Activated CD8-positive, alpha-beta memory T cell treated with anti-CD3 and anti-CD28 coated beads, Interleukin-2, amount 50 U/mL, for 4 hours (primary cell): ENCODE data around the gene CMIP.
"Not testable (repeated sequence)": the region's sequence is repeated elsewhere in the genome, so short reads cannot be mapped to it uniquely, and the experiment has no call there.

Experiments
- DNase-seq: peaks from one replicate; pipeline ENCODE4 v3.0.0-alpha.2; 2020

The CMIP gene

DNA sequence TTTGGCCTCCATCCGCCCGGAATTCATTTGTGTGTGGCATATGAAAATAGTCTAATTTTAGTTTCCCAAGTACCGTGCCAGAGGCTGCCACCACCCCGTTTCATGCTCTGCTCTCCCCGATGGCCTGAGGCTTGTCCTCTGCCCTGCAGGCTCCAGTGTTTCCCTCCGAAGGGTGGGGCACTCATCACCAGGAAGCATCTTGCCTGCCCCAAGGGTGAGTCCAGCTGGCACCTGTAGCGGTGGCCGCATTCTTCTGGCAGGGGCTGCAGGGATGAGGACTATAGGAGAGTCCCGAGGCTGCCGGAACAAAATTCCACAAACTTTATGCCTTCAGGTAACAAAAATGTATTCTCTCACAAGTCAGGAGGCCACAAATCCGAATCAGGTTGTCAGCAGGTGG, 23.1 kb upstream of the CMIP start:
- no peak for DNase-seq

DNA sequence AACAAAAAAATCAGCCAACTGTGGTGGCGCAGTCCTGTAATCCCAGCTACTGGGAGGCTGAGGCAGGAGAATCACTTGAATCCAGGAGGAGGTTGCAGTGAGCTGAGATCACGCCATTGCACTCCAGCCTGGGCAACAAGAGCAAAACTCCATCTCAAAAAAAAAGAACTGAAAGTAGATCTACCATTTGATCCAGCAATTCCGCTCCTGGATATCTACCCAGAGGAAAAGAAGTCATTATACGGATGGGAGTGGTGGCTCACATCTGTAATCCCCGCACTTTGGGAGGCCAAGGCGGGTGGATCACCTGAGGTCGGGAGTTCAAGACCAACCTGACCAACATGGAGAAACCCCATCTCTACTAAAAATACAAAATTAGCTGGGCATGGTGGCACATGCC, 22.5 kb upstream of the CMIP start:
- DNase-seq = not testable (repeated sequence)

DNA sequence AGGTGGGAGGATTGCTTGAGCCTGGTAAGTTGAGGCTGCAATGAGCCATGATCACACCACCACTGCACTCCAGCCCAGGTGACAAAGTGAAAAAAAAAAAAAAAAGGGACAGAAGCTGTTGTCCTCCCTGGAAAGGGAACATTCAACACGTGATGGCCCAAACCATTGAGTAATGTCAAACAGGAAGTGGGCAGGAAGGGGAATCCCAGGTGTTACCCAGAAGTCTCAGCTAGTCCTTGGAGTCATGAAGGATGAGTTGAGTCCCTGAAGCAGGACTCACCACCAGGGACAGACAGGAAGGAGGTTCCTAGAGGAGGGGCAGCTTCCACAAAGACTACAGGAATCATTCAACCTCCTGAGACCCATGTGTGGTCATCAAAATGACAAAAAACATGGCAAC, 19.8 kb upstream of the CMIP start:
- DNase-seq = no peak

DNA sequence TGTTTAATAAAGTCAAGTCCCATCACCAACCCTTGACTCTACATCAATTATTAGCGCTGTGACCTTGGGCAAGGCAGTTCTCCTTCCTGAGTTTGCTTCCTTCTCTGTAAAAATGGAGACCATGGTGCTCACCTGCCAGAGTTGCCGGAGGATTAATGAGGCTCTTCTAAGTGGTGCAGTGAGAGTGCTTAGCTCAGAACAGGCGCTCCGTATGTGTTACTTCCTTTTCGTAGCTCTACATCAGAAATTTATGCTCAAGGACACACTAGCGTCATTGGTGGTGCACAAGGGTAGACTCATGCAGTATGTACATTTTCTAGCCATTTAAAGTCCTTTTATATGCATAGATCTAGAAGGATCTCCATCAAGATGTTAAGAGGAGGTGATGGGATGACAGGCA, 17.4 kb upstream of the CMIP start:
- no peak for DNase-seq

DNA sequence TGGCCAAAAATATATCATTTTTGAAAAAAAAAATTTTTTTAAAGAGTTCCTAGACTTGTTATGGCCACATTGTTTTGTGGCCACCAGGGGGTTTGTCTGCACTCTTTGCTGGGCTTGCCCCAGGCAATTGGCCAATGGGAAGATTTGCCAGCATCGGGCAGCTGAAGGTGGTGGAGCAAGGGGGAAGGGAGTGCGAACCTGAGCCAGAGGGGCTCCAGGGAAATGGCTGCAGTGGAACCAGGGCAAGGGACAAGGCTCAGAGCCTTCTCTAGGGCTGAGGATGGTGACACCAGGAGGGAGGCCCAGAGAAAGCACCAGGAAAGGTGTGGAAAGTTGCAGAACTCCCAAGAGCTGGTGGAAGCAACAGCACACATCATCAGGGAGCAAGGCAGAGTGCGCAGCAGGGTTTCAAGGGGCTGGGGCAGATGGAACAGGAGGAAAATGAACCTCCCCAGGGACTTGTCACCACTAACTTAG, 15.5 kb upstream of the CMIP start:
- DNase-seq = no peak

DNA sequence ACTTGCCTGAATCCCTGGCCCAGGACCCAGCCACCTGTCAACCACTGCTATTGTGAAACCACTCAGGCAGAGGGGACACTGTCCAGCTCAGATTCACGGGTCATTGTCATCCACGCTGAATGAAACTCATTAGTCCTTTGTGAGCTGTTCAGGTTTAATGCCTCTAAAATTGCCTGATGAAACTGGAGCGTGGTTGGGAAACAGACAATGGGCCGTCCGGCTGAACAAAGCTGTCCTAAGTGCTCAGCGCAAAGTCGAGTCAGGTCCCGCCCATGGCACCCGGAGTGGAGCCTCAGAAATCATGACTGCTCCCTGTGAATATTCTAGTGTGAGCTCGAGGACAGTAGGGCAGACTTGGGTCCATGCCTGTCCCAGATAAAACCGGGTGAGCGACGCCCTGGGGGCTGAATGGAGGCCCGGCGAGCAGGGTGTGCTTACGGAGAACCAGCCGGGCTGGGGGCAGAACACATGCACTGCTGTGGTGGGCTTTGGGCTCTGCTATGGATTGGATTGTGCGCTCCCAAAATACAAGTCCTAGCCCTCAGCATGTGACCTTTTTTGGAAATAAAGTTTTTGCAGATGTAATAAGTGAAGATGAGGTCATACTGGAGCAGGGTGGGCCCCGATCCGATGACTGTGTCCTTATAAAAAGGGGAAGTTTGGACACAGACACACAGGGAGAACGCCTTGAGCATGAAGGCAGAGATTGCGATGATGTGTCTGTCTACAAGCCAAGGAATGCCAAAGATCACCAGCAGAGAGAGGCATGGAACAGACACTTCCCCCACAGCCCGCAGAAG, 12.9 kb upstream of the CMIP start:
- DNase-seq = no peak

DNA sequence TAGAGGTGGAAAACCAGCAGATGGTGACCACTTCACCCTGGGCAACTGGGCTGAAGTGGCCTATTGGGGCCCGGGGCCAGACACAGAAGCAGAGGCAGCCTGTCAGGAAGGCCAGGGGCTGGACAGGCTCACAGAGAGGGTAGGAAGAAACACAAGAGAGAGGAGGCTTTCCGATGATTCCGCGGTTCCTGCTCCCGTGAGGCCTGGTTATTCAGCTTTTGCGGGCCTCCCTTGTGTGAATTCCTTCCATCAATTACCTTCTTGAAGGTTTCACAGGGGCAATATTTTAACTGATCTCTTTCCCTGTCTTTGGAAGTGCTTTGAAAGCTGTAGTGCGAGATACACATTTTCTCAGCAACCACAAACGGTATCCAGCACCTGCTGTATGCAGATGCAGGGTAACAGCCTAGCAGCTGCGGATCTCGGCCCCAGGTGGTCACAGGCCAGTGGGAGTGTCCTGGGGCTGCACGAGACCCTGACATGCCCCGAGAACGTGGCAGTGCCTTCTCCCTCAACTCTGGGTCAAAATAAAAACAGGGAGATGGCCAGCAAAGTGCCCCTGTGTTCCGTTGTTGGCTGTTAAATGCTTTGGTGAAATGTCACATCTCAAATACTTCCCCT, 11.6 kb upstream of the CMIP start:
- DNase-seq = no peak

DNA sequence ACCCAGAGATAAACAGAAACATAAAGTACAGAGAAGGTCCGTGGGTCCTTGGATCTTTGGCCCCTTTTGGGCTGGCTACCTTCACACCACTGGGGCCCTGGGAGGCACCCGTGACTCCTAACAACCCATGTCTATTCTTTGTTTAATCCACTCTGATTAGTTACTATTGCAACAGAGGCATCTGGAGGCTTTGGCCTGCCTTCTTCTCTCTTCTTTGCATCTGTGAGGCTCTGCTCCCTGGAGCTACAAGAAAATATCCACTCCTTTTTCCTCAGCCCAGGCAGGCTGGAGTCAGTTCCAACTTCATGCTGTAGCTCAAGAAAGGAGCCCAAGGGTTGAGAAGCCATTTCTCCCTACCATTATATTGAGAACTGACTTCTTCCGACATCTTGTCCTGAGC, 9.5 kb upstream of the CMIP start:
- no peak for DNase-seq

DNA sequence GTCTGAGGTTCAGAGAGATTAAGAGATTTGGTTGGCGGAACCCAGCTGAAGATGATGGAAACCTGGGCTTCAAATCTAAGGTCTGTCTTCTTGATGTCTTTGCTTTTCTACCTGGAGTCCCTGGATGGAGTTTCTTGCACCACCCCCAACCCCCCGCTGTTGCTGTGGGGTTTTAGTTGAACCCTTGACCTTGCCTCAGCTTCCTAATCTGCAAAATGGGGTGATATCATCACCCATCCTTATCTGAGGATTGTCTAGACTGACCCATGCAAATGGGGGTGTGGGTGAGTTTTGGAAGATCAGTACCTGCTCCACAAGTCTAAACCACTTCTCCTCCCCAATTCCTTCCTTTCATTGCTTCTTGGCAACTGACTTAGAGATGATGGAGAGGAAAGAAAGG, 9.0 kb upstream of the CMIP start:
- DNase-seq = no peak

DNA sequence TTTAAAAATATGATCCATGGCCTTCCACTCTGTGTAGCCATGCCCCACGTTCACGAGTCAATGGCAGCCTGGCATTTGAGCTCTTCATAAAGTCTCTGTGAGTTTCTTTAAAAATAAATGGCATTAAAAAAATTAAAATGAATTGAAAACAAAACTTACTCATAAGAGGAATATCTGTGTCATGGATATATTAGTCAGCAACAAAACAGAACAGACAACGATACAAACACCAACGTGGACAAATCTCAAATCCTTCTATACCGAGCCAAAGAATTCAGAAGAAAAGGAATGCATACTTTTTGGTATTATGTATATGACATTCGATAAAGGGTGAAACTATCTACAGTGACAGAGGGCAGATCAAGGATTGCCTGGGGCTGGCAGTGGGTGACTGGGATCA, 8.2 kb upstream of the CMIP start:
- DNase-seq = no peak

DNA sequence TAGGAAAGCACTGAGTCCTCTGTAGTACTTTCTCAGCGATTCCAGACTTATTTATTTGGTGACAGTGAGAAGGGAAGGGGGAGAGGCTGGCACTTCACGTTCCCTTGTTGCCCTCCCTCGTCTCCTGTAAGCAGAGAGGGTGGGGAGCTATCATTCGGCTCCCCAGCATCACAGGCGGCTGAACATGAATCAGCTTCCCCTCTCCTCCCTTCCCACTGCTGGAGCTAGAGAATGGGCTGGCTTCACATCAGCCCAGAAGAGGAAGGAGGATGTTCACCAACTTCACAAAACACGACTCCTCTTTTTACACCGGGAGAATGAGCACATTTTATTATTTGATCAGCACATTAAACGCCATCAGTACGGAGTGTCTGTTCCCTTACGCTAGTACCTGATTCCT, 6.7 kb upstream of the CMIP start:
- DNase-seq = no peak

DNA sequence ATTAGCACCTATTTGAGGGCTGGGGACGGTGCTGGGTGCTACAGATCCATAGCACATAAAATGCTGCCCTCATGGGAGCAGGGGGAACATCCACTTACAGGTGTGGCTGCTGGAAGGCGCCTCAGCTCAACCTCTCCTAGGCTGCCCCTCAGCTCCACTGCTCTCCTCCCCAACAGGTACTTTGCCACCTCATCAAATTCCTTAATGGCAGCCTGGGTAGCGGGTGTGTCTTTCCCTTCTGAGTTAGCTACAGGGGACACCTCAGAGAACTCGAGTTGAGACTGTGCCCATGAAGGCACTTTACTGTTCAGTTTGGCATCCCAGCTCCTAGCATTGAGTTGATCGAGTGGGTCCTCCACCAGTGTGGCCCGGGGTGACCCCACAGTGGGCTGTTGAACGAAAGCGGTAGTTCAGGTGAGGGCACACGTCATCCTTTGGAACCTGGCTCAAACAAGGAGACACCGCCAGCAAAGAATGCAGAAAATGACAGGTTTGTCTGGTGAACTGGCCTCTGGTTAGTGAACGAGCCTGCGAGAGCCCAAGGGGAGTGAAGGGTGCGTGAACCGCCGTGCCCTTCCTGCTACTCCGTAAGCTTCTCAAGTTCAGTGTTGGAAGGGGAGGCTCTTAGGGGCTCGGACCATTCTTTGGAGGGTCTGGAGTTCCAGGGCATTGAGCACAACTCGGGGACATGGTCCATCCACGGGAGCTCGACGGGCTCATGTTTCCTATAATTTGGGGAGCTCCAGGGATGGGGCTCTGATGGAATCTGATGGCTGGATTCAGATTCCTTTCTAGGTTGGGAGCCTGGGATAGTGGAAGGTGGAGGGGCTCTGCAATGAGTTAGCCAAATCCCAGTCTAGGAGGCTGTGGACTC, 3.5 kb upstream of the CMIP start:
- no peak for DNase-seq

DNA sequence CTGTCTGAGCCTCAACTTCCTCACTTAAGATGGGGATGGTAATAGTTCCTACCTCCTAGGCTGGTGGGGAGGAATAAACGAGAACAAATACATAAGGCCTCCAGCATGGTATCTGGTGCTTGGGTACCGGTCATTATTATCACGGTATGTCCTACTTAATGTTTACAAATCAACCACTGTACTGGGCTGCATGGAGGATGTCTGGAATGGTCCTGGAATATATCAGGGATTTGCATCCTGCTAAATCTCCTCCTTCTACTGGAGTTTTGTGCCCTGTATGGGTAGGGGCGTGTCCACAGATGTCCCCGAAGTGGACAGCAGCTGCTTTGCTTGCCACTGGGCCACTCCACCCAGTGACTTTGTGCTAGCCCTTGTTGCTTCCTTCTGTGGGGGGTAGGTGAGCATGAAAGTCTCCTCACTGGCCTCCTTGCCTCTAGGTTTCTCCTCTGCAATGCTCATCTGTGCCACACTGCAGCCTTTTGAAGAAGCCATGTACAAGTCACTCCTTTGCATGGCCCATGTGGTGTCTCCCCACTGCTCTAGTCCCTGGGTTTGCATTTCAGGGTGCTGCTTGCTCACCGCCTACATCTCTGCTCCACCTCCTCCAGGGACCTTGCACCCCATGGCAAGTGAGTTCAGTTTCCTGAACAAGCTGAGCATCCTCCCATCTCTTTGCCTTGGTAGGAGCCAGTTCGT, 2.2 kb upstream of the CMIP start:
- no peak for DNase-seq

DNA sequence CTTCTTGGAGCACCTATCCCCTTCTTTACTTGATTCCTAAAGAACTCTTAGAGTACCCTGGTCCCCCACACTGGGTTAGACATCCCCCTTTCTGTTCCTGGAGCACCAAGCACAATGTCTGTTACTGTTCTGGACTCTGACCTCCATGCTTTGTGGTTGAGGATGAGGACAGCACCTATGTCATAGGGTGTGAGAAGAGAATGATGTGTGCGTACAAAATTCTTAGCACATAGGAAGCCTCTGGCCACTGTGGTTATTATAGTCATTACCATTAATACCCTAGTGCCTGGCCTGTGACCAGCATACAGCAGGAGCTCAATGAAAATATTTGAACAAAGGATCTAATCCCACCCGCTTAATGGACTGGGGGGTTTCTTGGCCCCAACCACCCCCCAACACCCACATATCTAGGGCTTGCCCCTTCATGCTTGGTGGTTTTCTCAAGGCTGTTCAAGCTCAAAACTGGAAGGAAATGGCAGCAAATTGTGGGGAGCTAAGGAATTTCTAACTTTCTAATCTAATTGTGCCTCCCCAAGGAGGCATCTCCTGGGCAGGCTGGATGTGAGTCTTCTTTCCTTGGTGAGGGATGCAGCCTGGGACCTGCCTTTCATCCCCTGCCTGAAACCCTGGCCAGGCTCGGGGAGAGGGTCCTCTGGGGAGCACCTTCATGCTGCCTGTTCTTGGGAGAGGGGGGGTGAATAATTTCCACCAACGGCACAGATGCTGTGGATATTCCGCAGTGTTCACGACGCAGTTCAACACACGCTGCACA, 1.5 kb upstream of the CMIP start:
- no peak for DNase-seq

DNA sequence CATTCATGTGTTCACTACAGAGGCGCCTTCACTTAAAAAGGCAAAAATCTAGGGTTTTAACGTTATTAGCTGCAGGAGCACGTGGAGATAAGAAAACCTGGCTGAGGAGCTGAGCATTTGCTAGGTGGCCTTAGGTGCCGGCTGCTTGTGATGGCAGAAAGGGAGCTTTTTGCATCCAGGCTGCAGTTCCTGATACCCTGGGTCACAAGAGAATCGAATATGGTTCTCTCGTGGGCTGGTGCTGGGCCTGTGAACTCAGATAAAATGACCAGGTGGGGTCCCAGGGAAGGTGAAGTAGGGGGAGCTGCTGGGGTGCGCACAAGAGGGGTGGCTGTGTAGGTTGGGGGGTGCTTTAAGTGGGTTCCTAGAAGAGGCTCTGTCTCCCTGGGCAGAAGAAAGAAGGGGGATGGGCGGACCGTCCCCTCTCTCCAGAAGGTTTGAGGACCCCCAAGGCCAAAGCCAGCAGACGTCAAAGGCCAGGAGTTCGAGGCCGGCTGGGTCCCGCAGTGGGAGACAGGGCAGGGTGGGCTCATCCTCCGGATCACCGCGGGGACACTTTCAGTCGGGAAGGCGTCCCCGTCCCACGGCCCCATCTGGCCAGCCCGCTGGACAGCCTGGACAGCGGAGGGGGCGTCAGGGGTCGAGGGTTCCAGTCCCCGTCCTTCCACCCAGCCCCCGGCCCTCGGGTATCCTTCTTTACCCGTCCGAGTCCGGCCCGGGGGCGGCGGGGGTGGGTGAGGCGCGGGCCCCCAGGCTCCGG, 740 bp upstream of the CMIP start:
- no peak for DNase-seq

DNA sequence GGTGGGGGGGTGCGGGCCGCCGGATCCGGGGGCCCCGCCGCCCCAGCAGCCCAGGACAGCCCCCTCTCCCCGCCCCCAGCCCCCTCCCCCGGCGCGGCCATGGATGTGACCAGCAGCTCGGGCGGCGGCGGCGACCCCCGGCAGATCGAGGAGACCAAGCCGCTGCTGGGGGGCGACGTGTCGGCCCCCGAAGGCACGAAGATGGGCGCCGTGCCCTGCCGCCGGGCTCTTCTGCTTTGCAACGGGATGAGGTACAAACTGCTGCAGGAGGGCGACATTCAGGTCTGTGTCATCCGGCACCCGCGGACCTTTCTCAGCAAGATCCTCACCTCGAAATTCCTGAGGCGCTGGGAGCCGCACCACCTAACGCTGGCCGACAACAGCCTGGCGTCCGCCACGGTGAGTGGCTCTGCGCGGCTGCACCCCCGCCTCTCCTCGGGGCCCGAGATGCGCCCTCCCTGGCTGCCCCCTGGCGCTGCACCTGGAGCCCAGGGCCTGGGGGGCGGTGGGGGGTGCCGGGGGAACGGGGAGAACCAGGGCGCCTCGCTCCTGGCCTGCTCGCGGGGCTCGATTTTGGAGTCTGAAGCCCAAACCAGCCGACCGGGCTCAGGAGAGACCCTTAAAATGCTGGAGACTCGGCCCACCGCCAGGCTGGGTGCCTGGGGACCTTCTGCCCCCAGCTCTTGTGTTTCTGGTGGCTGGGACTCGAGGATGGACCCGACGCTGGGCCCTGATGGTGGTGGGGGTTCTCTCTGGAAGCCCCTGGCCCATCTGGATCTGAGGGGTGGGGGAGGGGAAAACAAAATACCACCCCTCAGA, 744 bp downstream of the CMIP start:
- DNase-seq = peak; percentile 52

DNA sequence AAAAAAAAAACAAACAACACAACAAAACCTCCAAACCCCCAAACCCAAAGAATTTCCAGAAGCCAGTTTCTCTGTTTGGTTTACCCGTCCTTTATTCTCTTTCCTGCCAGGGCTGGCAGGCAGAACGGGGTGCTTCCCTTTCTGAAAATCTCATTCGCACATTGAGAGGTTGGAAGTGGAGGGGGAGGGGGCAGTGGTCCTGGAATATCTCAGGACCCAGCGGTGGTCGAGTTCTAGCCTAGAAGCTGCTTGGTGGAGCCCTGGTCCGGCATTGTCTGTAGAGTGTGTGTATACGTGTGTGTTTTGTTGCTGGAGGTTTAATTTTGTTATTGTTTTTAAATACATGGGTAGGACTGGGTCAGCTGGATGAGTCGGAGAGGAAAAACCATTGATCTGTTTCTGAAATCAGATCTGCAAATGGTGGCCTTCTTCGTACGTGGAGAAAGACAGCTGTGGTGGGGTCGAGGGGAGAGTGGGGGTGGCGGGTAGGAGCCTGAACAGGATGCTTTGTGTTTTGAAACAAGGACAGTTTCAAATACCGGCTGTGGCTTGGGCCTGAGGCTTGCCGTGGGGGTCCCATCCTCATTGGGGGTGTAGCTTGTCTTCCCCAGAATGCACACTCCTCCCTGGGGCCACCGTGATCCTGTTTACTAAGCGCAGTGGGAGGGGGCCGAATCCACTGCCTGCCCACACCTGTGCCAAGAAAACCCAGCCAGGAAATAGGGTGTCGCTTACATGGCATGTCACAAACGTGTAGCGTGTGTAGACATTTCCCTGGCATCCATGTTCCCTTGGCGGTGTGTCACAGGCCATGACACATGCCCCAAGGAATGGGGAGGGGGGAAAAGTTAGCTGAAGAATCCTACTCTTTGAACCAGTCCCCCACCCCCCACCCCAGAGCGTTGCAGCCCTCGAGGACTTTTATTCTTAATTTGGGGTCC, 1.6 kb downstream of the CMIP start:
- DNase-seq = no peak

DNA sequence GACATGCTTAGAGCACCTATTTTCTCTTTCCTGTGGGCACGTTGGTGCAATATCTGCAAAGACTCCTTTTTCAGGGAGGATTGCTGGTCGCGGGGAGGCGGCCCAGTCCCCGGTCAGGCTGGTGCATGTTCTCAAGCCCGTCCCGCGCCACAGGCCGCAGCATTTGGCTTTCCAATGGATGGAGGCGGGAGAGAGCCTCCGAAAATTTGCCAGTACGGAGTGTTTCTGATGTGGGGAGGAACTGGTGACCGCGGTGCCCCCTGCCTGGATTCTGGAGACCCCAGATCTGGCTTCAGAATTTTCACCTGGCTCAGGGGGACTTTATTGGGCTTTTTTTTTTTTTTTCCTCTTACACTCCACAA, 2.3 kb downstream of the CMIP start:
- DNase-seq = no peak

DNA sequence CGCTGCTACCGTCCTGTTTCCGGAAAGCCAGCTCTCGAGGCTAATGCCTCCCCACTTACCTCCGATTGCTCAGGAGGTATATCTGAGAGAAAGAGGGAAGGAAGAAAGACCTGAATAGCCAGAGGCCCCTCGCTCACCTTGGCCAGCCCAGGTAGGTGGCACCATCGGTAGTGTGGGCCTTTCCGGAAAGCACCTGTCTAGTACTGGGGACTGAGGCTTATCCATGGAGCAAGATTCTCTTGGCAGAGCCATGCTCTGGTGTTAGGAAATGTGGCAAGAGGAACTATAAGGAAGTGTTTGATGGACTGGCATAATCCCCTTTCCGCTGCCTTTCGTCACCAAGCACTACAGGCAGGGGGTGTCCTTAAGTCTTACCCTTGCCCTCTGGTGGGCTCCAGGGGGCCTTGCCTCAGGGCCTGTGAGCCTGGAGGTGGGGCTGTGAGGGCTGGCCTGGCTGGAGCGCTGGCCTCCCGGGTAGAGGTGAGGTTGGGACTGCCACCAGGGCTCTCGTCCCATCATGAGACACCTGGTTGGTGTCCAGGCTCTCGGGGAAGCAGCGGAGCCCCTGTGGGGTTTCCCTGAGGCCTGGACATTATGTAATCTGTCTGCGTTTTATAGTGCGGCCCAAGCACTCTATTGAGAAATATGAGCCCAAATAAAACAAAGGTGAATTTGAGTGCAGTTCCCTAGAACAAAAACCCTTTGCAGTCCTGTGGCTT, 2.9 kb downstream of the CMIP start:
- no peak for DNase-seq
